ENCODE data around the gene MAL.

The MAL gene

GRCh38 chr2:95048825-95049682, 23.5 kb downstream of the MAL start:
- DNase-seq (ENCODE audit: low spot score) = no peak

- no peak for DNase-seq (ENCODE audit: low spot score)
Observed at GRCh38 chr2:95049683-95049955, 24.1 kb downstream of the MAL start.

GRCh38 chr2:95049961-95050360, 24.5 kb downstream of the MAL start:
- no peak for DNase-seq (ENCODE audit: low spot score)

- no peak for DNase-seq (ENCODE audit: low spot score)
Observed at GRCh38 chr2:95050385-95051300, 25.1 kb downstream of the MAL start.

- DNase-seq (ENCODE audit: low spot score) = no peak
Observed at GRCh38 chr2:95051626-95052025, 26.1 kb downstream of the MAL start.

GRCh38 chr2:95052307-95052706, 26.8 kb downstream of the MAL start:
- DNase-seq (ENCODE audit: low spot score) = no peak

GRCh38 chr2:95052804-95053479, 27.4 kb downstream of the MAL start:
- no peak for DNase-seq (ENCODE audit: low spot score)

GRCh38 chr2:95053543-95053942, 28.0 kb downstream of the MAL start:
- DNase-seq (ENCODE audit: low spot score) = no peak

GRCh38 chr2:95054016-95054415, 28.5 kb downstream of the MAL start:
- DNase-seq (ENCODE audit: low spot score) = no peak

- no peak for DNase-seq (ENCODE audit: low spot score)
Observed at GRCh38 chr2:95055262-95055661, 29.8 kb downstream of the MAL start.

- DNase-seq (ENCODE audit: low spot score) = no peak
Observed at GRCh38 chr2:95056044-95056443, 30.5 kb downstream of the MAL start.

- peak; percentile 75 for DNase-seq (ENCODE audit: low spot score)
Observed at GRCh38 chr2:95056461-95057459, 31.3 kb downstream of the MAL start.

GRCh38 chr2:95057535-95058370, 32.2 kb downstream of the MAL start:
- peak; percentile 98 for DNase-seq (ENCODE audit: low spot score)

GRCh38 chr2:95058466-95058988, 33.0 kb downstream of the MAL start:
- DNase-seq (ENCODE audit: low spot score) = peak; percentile 53

GRCh38 chr2:95058989-95059641, 33.6 kb downstream of the MAL start:
- DNase-seq (ENCODE audit: low spot score) = peak; percentile 47

GRCh38 chr2:95059656-95060370, 34.3 kb downstream of the MAL start:
- DNase-seq (ENCODE audit: low spot score) = peak; percentile 24

GRCh38 chr2:95060446-95061118, 35.1 kb downstream of the MAL start:
- peak; percentile 88 for DNase-seq (ENCODE audit: low spot score)

- no peak for DNase-seq (ENCODE audit: low spot score)
Observed at GRCh38 chr2:95061119-95061512, 35.6 kb downstream of the MAL start.

Measured in globus pallidus (tissue), 1 donor.